HCT116 (cell line): Measurements from ENCODE around the gene TMEM238L. TPM values are rescaled to one million over a fixed set of nuclear protein-coding genes. Genes with fewer than 3 reads are reported as not detected.

Source experiments
- ATAC-seq: fragments of 200-7000 bp; cut with Tn5 transposase; 2 replicates; pipeline ENCODE4 v1.9.1; 2020; ENCODE audit warnings: mild to moderate bottlenecking, moderate library complexity
- BruUV-seq: library from RNA; stranded (reverse); fragments of 400-500 nt; replicated peaks from 2 replicates; lab custom pipeline; 2021; lab: Mats Ljungman, UMichigan
- CTCF ChIA-PET: fragments of 300-600 bp; sonication (Branson Sonifier 250); formaldehyde crosslinking; loops from one replicate; lab custom pipeline; 2021; ENCODE audit warnings: antibody characterized with exemption; lab: Charles Lee
- POLR2A ChIA-PET: fragments of 300-600, 350-600 bp; sonication (Branson Sonifier 250); formaldehyde crosslinking; loops from one replicate; lab custom pipeline; 2021; ENCODE audit warnings: antibody characterized with exemption; lab: Charles Lee
- RAD21 ChIA-PET, 2 experiments: fragments of 300-600 bp; sonication (Branson Sonifier 250); formaldehyde crosslinking; loops; one replicate each; lab custom pipeline; 2023; ENCODE audit warnings: low total read pairs in 2 of 2; ENCODE audit not compliant: uncharacterized antibody in 2 of 2, unreplicated experiment in 2 of 2, low non-redundant PET in 1 of 2; lab: Charles Lee
- DNase-seq: peaks from one replicate; pipeline ENCODE4 v3.0.0-alpha.2; 2010; ENCODE audit warnings: low read depth, low spot score
- H2AFZ ChIP-seq: fragments of 200-600 bp; shearing (Covaris generic), sonication (generic); 2 replicates; pipeline ENCODE4 v1.6.1; 2017; ENCODE audit warnings: low read depth, mixed run types, mixed read lengths, antibody characterized with exemption, low read length; ENCODE audit not compliant: poor library complexity, severe bottlenecking
- H3K27ac ChIP-seq: 2 replicates; pipeline ENCODE4 v1.5.1; 2012; ENCODE audit warnings: low read depth, low read length
- H3K27me3 ChIP-seq: fragments of 200-600 bp; sonication (generic); 2 replicates; pipeline ENCODE4 v1.6.1; 2016; ENCODE audit warnings: mixed run types, low read length, mixed read lengths; ENCODE audit not compliant: insufficient read depth
- H3K36me3 ChIP-seq, 2 experiments: fragments of 200-500 bp in 1 of 2; fragments of 200-600 bp in 1 of 2; sonication (Bioruptor generic) in 1 of 2; sonication (generic) in 1 of 2; 2 replicates each; pipeline versions ENCODE4 v1.5.1 to v1.6.1; 2014 to 2016; ENCODE audit warnings: low read length in 2 of 2, inconsistent platforms in 1 of 2, mixed read lengths in 1 of 2, mixed run types in 1 of 2; ENCODE audit not compliant: insufficient read depth in 2 of 2, control insufficient read depth in 1 of 2
- H3K4me1 ChIP-seq, 2 experiments: fragments of 200-600 bp in 1 of 2; sonication (generic) in 1 of 2; 2 replicates each; pipeline versions ENCODE4 v1.5.1 to v1.6.1; 2012 to 2017; ENCODE audit warnings: low read length in 2 of 2, inconsistent platforms in 1 of 2, mild to moderate bottlenecking in 1 of 2, mixed read lengths in 1 of 2, mixed run types in 1 of 2, moderate library complexity in 1 of 2; ENCODE audit not compliant: insufficient read depth in 2 of 2, control insufficient read depth in 1 of 2
- H3K4me2 ChIP-seq: fragments of 200-600 bp; sonication (generic); 2 replicates; pipeline ENCODE4 v1.6.1; 2017; ENCODE audit warnings: mixed run types, low read length, mixed read lengths
- H3K4me3 ChIP-seq, 2 experiments: fragments of 200-600 bp in 1 of 2; sonication (generic) in 1 of 2; replicated peaks in 1 of 2; 2 replicates each; pipeline ENCODE4 v1.5.1; 2011 to 2016; ENCODE audit warnings: low read length in 2 of 2, control low read depth in 1 of 2, low read depth in 1 of 2, mild to moderate bottlenecking in 1 of 2, mixed read lengths in 1 of 2, mixed run types in 1 of 2
- H3K79me2 ChIP-seq: fragments of 200-600 bp; sonication (generic); 2 replicates; pipeline ENCODE4 v1.6.1; 2017; ENCODE audit warnings: mild to moderate bottlenecking, mixed run types, low read length, moderate library complexity, mixed read lengths; ENCODE audit not compliant: insufficient read depth
- H3K9ac ChIP-seq: fragments of 200-600 bp; sonication (generic); 2 replicates; pipeline ENCODE4 v1.6.1; 2016; ENCODE audit warnings: low read length, mixed read lengths
- H3K9me2 ChIP-seq: fragments of 200-600 bp; sonication (generic), shearing (Covaris generic); 2 replicates; pipeline ENCODE4 v1.6.1; 2017; ENCODE audit warnings: mixed run types, mild to moderate bottlenecking, moderate library complexity; ENCODE audit not compliant: insufficient read depth
- H3K9me3 ChIP-seq, 2 experiments: fragments of 200-500 bp in 1 of 2; fragments of 200-600 bp in 1 of 2; sonication (Bioruptor generic) in 1 of 2; sonication (generic) in 1 of 2; 2 replicates each; pipeline ENCODE4 v1.6.1; 2014 to 2017; ENCODE audit warnings: low read length in 2 of 2, mixed read lengths in 2 of 2, inconsistent platforms in 1 of 2, low read depth in 1 of 2, mild to moderate bottlenecking in 1 of 2, mixed run types in 1 of 2, moderate library complexity in 1 of 2; ENCODE audit not compliant: control insufficient read depth in 1 of 2, insufficient read depth in 1 of 2
- H4K20me1 ChIP-seq: fragments of 200-600 bp; sonication (generic), shearing (Covaris generic); 2 replicates; pipeline ENCODE4 v1.6.1; 2017; ENCODE audit warnings: mixed run types, mild to moderate bottlenecking, moderate library complexity; ENCODE audit not compliant: insufficient read depth
- ATF3 ChIP-seq: IDR thresholded peaks from 2 replicates; pipeline ENCODE4 v1.6.1; 2012
- CBX3 ChIP-seq: IDR thresholded peaks from 2 replicates; pipeline ENCODE4 v1.6.1; 2012; ENCODE audit warnings: low read depth
- CTCF ChIP-seq, 3 experiments: fragments of 200-600 bp in 1 of 3; sonication (generic) in 1 of 3; IDR thresholded peaks in 2 of 3; conservative IDR thresholded peaks in 1 of 3; 2 replicates each; pipeline ENCODE4 v1.5.1; 2012 to 2017; ENCODE audit warnings: low read depth in 2 of 3, low read length in 2 of 3, antibody characterized with exemption in 1 of 3, borderline replicate concordance in 1 of 3, control low read depth in 1 of 3, mild to moderate bottlenecking in 1 of 3, mixed read lengths in 1 of 3, mixed run types in 1 of 3, moderate library complexity in 1 of 3; ENCODE audit not compliant: insufficient read depth in 1 of 3
- ELF1 ChIP-seq: IDR thresholded peaks from 2 replicates; pipeline ENCODE4 v1.6.1; 2012; ENCODE audit warnings: low read depth, borderline replicate concordance
- EZH2 ChIP-seq: fragments of 200-600 bp; sonication (generic); IDR thresholded peaks from 2 replicates; pipeline ENCODE4 v1.6.1; 2017; ENCODE audit warnings: antibody characterized with exemption, mixed run types
- FOSL1 ChIP-seq: IDR thresholded peaks from 2 replicates; pipeline ENCODE4 v1.6.1; 2012; ENCODE audit warnings: low read depth
- JUND ChIP-seq: IDR thresholded peaks from 2 replicates; pipeline ENCODE4 v1.6.1; 2012
- POLR2A ChIP-seq: IDR thresholded peaks from 2 replicates; pipeline ENCODE4 v1.7.0; 2011; ENCODE audit warnings: borderline replicate concordance; ENCODE audit not compliant: insufficient read depth, insufficient read length; ENCODE audit errors: extremely low read depth
- RAD21 ChIP-seq: IDR thresholded peaks from 2 replicates; pipeline ENCODE4 v1.6.1; 2012; ENCODE audit warnings: low read depth, mild to moderate bottlenecking
- SIN3A ChIP-seq: IDR thresholded peaks from 2 replicates; pipeline ENCODE4 v1.6.1; 2012; ENCODE audit warnings: low read depth
- SP1 ChIP-seq: IDR thresholded peaks from 2 replicates; pipeline ENCODE4 v1.6.1; 2012; ENCODE audit warnings: low read depth
- YY1 ChIP-seq: IDR thresholded peaks from 2 replicates; pipeline ENCODE4 v1.6.1; 2011; ENCODE audit warnings: low read length, low read depth, moderate library complexity, mild to moderate bottlenecking; ENCODE audit not compliant: insufficient replicate concordance; ENCODE audit errors: extremely low read depth
- ZNF274 ChIP-seq: fragments of 200-500 bp; sonication (Bioruptor generic); IDR thresholded peaks from 2 replicates; pipeline ENCODE4 v1.6.1; 2014; ENCODE audit warnings: mild to moderate bottlenecking, low read depth, low read length, inconsistent platforms
- intact Hi-C: fragments of 100-400 bp; cut with micrococcal nuclease; formaldehyde crosslinking; loops from 2 replicates; pipeline ENCODE4 v1.10.0; 2022
- total RNA-seq: library from RNA; stranded (reverse); gene quantifications from one replicate; pipeline ENCODE4 v1.2.1, GENCODE V29; 2021; ENCODE audit not compliant: unreplicated experiment

TMEM238L gene
- total RNA-seq, 1 experiment from 2014 or later: not detected

GRCh38 chr17:10751563-10751962 is 52.3 kb downstream of the TMEM238L start:
- intact Hi-C loops: no loop called here
- BruUV-seq: no TSS peak

More at GRCh38 chr17:10751563-10751962, 52.3 kb downstream of the TMEM238L start:
- H3K27me3 ChIP-seq: peaks cover 27% of the 10 kb centered on the region
- no peak for DNase-seq
- no peak overlapping the region for H3K9ac ChIP-seq
- no peak overlapping the region for H2AFZ ChIP-seq
- POLR2A ChIA-PET: no interaction called here
- H3K79me2 ChIP-seq: no peaks in the 10 kb centered on the region
- TF ChIP-seq RAD21 (no peak), SIN3A (no peak), CBX3 (no peak), FOSL1 (no peak), JUND (no peak), YY1 (no peak), EZH2 (no peak), SP1 (no peak), ELF1 (no peak), ATF3 (no peak), POLR2A (no peak), CTCF (IDR thresholded peaks at IDR 0.05 in 2 of 3, conservative IDR thresholded peaks at IDR 0.05 in 1 of 3; ENCODE audit: borderline replicate concordance in 1 of 3, insufficient read depth in 1 of 3, low read depth in 2 of 3, low read length in 2 of 3) (no peak), ZNF274 (no peak)
- TF ChIP-seq, all 23 proteins: peak for 0
- RAD21 ChIA-PET: no interaction called here
- H3K9me2 ChIP-seq: no peaks in the 10 kb centered on the region
- no peaks in the 10 kb centered on the region for H3K36me3 ChIP-seq
- CTCF ChIA-PET: interaction anchor here (0.8 to 1.1 kb wide), 2 partner anchors 14 to 93 kb away, joined by 3 read pairs; no protein-coding TSS in a partner anchor
- H3K27ac ChIP-seq: no peak overlapping the region
- H3K4me2 ChIP-seq: no peak overlapping the region
- H3K4me3 ChIP-seq: no peak overlapping the region
- no peak for ATAC-seq
- H3K9me3 ChIP-seq: no peaks in the 10 kb centered on the region
- no peaks in the 10 kb centered on the region for H3K4me1 ChIP-seq
- H4K20me1 ChIP-seq: no peaks in the 10 kb centered on the region
